Smooth muscle cell (in vitro differentiated cells): ENCODE measurements around the gene HYOU1. TPM values are rescaled to one million over a fixed set of nuclear protein-coding genes. Genes with fewer than 3 reads are reported as not detected.

Experiments used
- DNase-seq: peaks from one replicate; lab custom pipeline; 2025; ENCODE audit not compliant: unreplicated experiment; lab: John Stamatoyannopoulos, UW
- H2AFZ ChIP-seq: fragments of 200-600 bp; sonication (generic); 2 replicates; pipeline ENCODE4 v1.6.0; 2016; ENCODE audit warnings: antibody characterized with exemption, low read depth, mild to moderate bottlenecking
- H3F3A ChIP-seq: fragments of 200-600 bp; sonication (generic); 2 replicates; pipeline ENCODE4 v1.6.0; 2017; ENCODE audit warnings: antibody characterized with exemption, low read depth
- H3K27ac ChIP-seq: fragments of 200-600 bp; sonication (generic); 2 replicates; pipeline ENCODE4 v1.5.1; 2016; ENCODE audit warnings: low read depth, mild to moderate bottlenecking
- H3K27me3 ChIP-seq: fragments of 200-600 bp; sonication (generic); 2 replicates; pipeline ENCODE4 v1.6.1; 2016; ENCODE audit warnings: low read depth, mild to moderate bottlenecking
- H3K36me3 ChIP-seq: fragments of 200-600 bp; sonication (generic); 2 replicates; pipeline ENCODE4 v1.5.1; 2016; ENCODE audit warnings: low read depth
- H3K4me1 ChIP-seq: fragments of 200-600 bp; sonication (generic); 2 replicates; pipeline ENCODE4 v1.5.1; 2016; ENCODE audit warnings: low read depth
- H3K4me2 ChIP-seq: fragments of 200-600 bp; sonication (generic); 2 replicates; pipeline ENCODE4 v1.6.0; 2016; ENCODE audit warnings: mild to moderate bottlenecking
- H3K4me3 ChIP-seq: fragments of 200-600 bp; sonication (generic); 2 replicates; pipeline ENCODE4 v1.5.1; 2016; ENCODE audit warnings: mild to moderate bottlenecking
- H3K79me2 ChIP-seq: fragments of 200-600 bp; sonication (generic); 2 replicates; pipeline ENCODE4 v1.6.0; 2016; ENCODE audit warnings: low read depth, mild to moderate bottlenecking
- H3K9ac ChIP-seq: fragments of 200-600 bp; sonication (generic); 2 replicates; pipeline ENCODE4 v1.6.0; 2016; ENCODE audit warnings: low read depth
- H3K9me3 ChIP-seq: fragments of 200-600 bp; sonication (generic); replicated peaks from 2 replicates; pipeline ENCODE4 v1.5.1; 2016; ENCODE audit warnings: low read depth
- H4K20me1 ChIP-seq: fragments of 200-600 bp; sonication (generic); 2 replicates; pipeline ENCODE4 v1.6.0; 2016; ENCODE audit warnings: low read depth
- CTCF ChIP-seq: fragments of 200-600 bp; sonication (generic); IDR thresholded peaks from 2 replicates; pipeline ENCODE4 v1.5.1; 2017; ENCODE audit warnings: borderline replicate concordance, mild to moderate bottlenecking, antibody characterized with exemption; ENCODE audit not compliant: insufficient read depth, poor library complexity, severe bottlenecking
- WGBS: methylation state at CpG from one replicate; pipeline ENCODE4 v1.1.7; 2016; ENCODE audit warnings: low lambda C conversion rate; 5-methylcytosine and 5-hydroxymethylcytosine counted together
- polyA plus RNA-seq: library from polyadenylated mRNA; unstranded; fragments of >200 nt; fragmentation: Nextera tagmentation; extraction: Ambion mirVana; gene quantifications from 2 replicates; pipeline ENCODE4 v1.2.1, GENCODE V29; 2016
- total RNA-seq: library from RNA; depleted of rRNA; stranded (reverse); fragments of >200 nt; gene quantifications from 2 replicates; pipeline ENCODE4 v1.2.3, GENCODE V29; 2014

Gene HYOU1
- total and polyA plus RNA-seq, 2 experiments from 2014 or later = 90.4 to 98.1 TPM

GRCh38 chr11:119101759-119102423 lies 44.9 kb upstream of the HYOU1 start, which contains the start of gene DPAGT1:
DPAGT1 (minus strand) TSS chr11:119101853; CDS start chr11:119101655, 198 bp downstream.
- Histone ChIP-seq H3K27ac (peak within 1 kb of the TSS; percentile 99), H2AFZ (peak within 1 kb of the TSS; percentile 97), H3K9me3 (no peaks in the 10 kb centered on the region), H3K79me2 (peaks cover 11% of the 10 kb centered on the region), H3K9ac (peak within 1 kb of the TSS; percentile 97), H3K4me1 (peaks cover 17% of the 10 kb centered on the region), H3K27me3 (no peaks in the 10 kb centered on the region), H3K4me2 (peak within 1 kb of the TSS; percentile 98), H4K20me1 (no peaks in the 10 kb centered on the region), H3F3A (peaks cover 14% of the 10 kb centered on the region), H3K36me3 (no peaks in the 10 kb centered on the region), H3K4me3 (peak within 1 kb of the TSS; percentile 81)
- TF ChIP-seq CTCF = no peak
- peak; percentile 35 for DNase-seq
- WGBS = under 1% methylated on average over 32 of the region's 32 CpGs

- H4K20me1 ChIP-seq = no peaks in the 10 kb centered on the region
- WGBS = 1% methylated on average over 28 of the region's 29 CpGs
- peaks cover 11% of the 10 kb centered on the region for H3K79me2 ChIP-seq
- TF ChIP-seq CTCF = no peak
- H3K27me3 ChIP-seq = no peaks in the 10 kb centered on the region
- peak overlapping the region; percentile 81 for H3K4me3 ChIP-seq
- peak overlapping the region; percentile 97 for H2AFZ ChIP-seq
- peaks cover 12% of the 10 kb centered on the region for H3K4me1 ChIP-seq
- no peak for DNase-seq
- peak overlapping the region; percentile 97 for H3K9ac ChIP-seq
- no peaks in the 10 kb centered on the region for H3K36me3 ChIP-seq
- peaks cover 18% of the 10 kb centered on the region for H3F3A ChIP-seq
- H3K9me3 ChIP-seq = no peaks in the 10 kb centered on the region
- peak overlapping the region; percentile 98 for H3K4me2 ChIP-seq
- peak overlapping the region; percentile 99 for H3K27ac ChIP-seq
These were observed 44.2 kb upstream of the HYOU1 start for GRCh38 chr11:119100994-119101758.

- H3K9me3 ChIP-seq = no peaks in the 10 kb centered on the region
- WGBS = 39% methylated on average over 11 of the region's 11 CpGs
- no peaks in the 10 kb centered on the region for H3K27me3 ChIP-seq
- H3K4me1 ChIP-seq = peaks cover 12% of the 10 kb centered on the region
- peak overlapping the region; percentile 97 for H3K9ac ChIP-seq
- H3K36me3 ChIP-seq = no peaks in the 10 kb centered on the region
- peak overlapping the region; percentile 98 for H3K4me2 ChIP-seq
- no peak for DNase-seq
- TF ChIP-seq CTCF = peak; percentile 34
- H3K27ac ChIP-seq = no peak overlapping the region
- peaks cover 23% of the 10 kb centered on the region for H3F3A ChIP-seq
- peaks cover 11% of the 10 kb centered on the region for H3K79me2 ChIP-seq
- peak overlapping the region; percentile 81 for H3K4me3 ChIP-seq
- no peak overlapping the region for H2AFZ ChIP-seq
- H4K20me1 ChIP-seq = peaks cover 3% of the 10 kb centered on the region
These were observed 43.4 kb upstream of the HYOU1 start for GRCh38 chr11:119100246-119100970.
